ENCODE measurements around the gene C22orf31. TPM values are rescaled to one million over a fixed set of nuclear protein-coding genes. Genes with fewer than 3 reads are reported as not detected.

The C22orf31 gene
- total RNA-seq, 1 experiment from 2014 or later = not detected

DNA sequence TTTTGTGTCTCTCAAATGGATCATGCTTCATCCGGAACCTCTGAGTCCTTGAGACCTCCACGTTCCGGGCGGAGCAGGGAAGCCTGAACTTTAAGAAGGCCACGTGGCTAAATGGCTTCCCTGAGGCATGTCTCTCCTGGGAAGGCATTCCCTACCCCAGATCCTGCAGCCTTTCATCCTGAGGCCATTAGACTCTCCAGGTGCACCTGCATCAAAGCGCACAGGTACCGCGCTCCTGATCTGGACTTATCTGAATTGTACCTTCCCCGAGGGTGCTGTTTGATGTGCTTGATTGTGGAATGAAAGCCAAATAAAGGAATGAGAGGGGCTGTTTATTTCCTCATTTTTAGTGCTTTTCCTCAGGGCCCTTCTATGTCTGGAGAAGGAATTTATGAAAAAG, 22.5 kb downstream of the C22orf31 start:
- no peak overlapping the region for H3K4me2 ChIP-seq (ENCODE audit: low read length)
- H3K4me1 ChIP-seq (ENCODE audit: control insufficient read depth in 1 of 2, insufficient read depth in 2 of 2, low read length in 2 of 2) = peaks cover 25 to 34% of the 10 kb centered on the region in 2 experiments
- DNase-seq (ENCODE audit: low read depth, low spot score) (no peak), ATAC-seq (no peak)
- ChIA-PET CTCF (interaction anchor here (1.2 to 5.2 kb wide), 10 partner anchors 8 to 249 kb away, joined by 3 to 80 read pairs (median 14); partner anchors contain the start of genes XBP1 and ZNRF3), RAD21 (ENCODE audit: low non-redundant PET in 1 of 2, low total read pairs in 2 of 2, uncharacterized antibody in 2 of 2, unreplicated experiment in 2 of 2) (interaction anchor here (0.7 to 1.9 kb wide), 5 partner anchors 9 to 195 kb away, joined by 3 to 6 read pairs (median 3); partner anchors contain the start of gene ZNRF3 (in 1 of the 2)), POLR2A (interaction anchor here (2.7 kb wide), 1 partner anchor 240 kb away, joined by 10 read pairs; the partner anchor contains the start of gene XBP1)
- no peaks in the 10 kb centered on the region for H3K27me3 ChIP-seq (ENCODE audit: insufficient read depth, low read length)
- peaks cover 22% of the 10 kb centered on the region; the same call in 1 of the 2 replicates for H3K79me2 ChIP-seq (ENCODE audit: insufficient read depth, low read length)
- no peak overlapping the region for H3K4me3 ChIP-seq (replicated peaks in 1 of 2; ENCODE audit: low read depth in 1 of 2, low read length in 2 of 2)
- no peak overlapping the region for H2AFZ ChIP-seq (ENCODE audit: low read depth, low read length, poor library complexity, severe bottlenecking)
- no peak overlapping the region for H3K9ac ChIP-seq (ENCODE audit: low read length)
- no peak overlapping the region for H3K27ac ChIP-seq (ENCODE audit: low read depth, low read length)
- H3K9me2 ChIP-seq (ENCODE audit: insufficient read depth) = no peaks in the 10 kb centered on the region
- peaks cover 6% of the 10 kb centered on the region in 2 experiments; a peak in 2 of 4 replicates for H3K36me3 ChIP-seq (ENCODE audit: control insufficient read depth in 1 of 2, insufficient read depth in 2 of 2, low read length in 2 of 2)
- TF ChIP-seq TCF7L2 (IDR thresholded peaks at IDR 0.05; ENCODE audit: borderline replicate concordance, extremely low read depth, insufficient read depth, insufficient read length) (peak; percentile 49), ZNF274 (IDR thresholded peaks at IDR 0.05; ENCODE audit: low read depth, low read length) (no peak)
- H4K20me1 ChIP-seq (ENCODE audit: insufficient read depth) = no peaks in the 10 kb centered on the region
- intact Hi-C loops (cut with micrococcal nuclease) = no loop called here
- H3K9me3 ChIP-seq (ENCODE audit: control insufficient read depth in 1 of 2, insufficient read depth in 1 of 2, low read depth in 1 of 2, low read length in 2 of 2) = no peaks in the 10 kb centered on the region
- BruUV-seq (replicated peaks) = no TSS peak

DNA sequence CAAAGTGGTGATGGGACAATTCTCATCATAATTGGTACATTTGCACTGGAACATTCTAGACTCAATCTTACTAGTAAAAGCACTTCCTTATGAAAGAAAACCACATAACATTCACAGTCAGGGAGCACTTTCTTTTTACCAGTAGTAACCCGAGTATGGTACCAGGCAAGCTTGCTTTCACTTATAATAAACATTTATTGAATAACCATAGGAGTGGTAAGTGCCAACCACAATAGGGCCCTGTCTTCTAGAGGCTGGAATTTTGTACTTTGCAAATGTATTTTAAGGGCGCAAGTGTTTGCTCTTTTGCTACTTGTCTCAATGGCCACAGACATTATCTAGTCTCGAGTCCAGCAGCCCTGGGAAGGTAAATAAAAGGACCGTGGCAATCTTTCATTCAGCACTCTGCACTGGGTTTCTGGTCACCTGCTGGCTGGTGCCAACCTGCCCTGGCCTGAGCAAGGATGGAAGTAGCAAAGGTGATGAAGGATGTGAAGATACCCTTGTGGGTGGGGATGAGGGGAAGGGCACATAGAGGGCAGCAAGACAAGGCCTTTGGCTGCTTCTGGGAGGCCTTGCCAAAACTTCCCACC, 24.2 kb downstream of the C22orf31 start:
- no peak overlapping the region for H3K27ac ChIP-seq (ENCODE audit: low read depth, low read length)
- DNase-seq (ENCODE audit: low read depth, low spot score) = no peak
- no peak overlapping the region for H2AFZ ChIP-seq (ENCODE audit: low read depth, low read length, poor library complexity, severe bottlenecking)
- no peaks in the 10 kb centered on the region for H4K20me1 ChIP-seq (ENCODE audit: insufficient read depth)
- no peak for ATAC-seq
- H3K9me2 ChIP-seq (ENCODE audit: insufficient read depth) = no peaks in the 10 kb centered on the region
- peaks cover 27% of the 10 kb centered on the region; the same call in 1 of the 2 replicates for H3K79me2 ChIP-seq (ENCODE audit: insufficient read depth, low read length)
- BruUV-seq (replicated peaks) = no TSS peak
- H3K36me3 ChIP-seq (ENCODE audit: control insufficient read depth in 1 of 2, insufficient read depth in 2 of 2, low read length in 2 of 2) = no peaks in the 10 kb centered on the region
- CTCF ChIA-PET = interaction anchor here (2.7 to 5.2 kb wide), 2 partner anchors 181 to 182 kb away, joined by 10 to 80 read pairs; no protein-coding TSS in a partner anchor
- intact Hi-C loops (cut with micrococcal nuclease) = no loop called here
- peaks cover 42 to 50% of the 10 kb centered on the region in 2 experiments for H3K4me1 ChIP-seq (ENCODE audit: control insufficient read depth in 1 of 2, insufficient read depth in 2 of 2, low read length in 2 of 2)
- RAD21 ChIA-PET (ENCODE audit: low non-redundant PET in 1 of 2, low total read pairs in 2 of 2, uncharacterized antibody in 2 of 2, unreplicated experiment in 2 of 2) = no interaction called here
- H3K27me3 ChIP-seq (ENCODE audit: insufficient read depth, low read length) = no peaks in the 10 kb centered on the region
- H3K4me2 ChIP-seq (ENCODE audit: low read length) = no peak overlapping the region
- H3K9me3 ChIP-seq (ENCODE audit: control insufficient read depth in 1 of 2, insufficient read depth in 1 of 2, low read depth in 1 of 2, low read length in 2 of 2) = no peaks in the 10 kb centered on the region
- no peak overlapping the region for H3K4me3 ChIP-seq (replicated peaks in 1 of 2; ENCODE audit: low read depth in 1 of 2, low read length in 2 of 2)
- no peak overlapping the region for H3K9ac ChIP-seq (ENCODE audit: low read length)
- POLR2A ChIA-PET = no interaction called here
- TF ChIP-seq, protein P1, sequence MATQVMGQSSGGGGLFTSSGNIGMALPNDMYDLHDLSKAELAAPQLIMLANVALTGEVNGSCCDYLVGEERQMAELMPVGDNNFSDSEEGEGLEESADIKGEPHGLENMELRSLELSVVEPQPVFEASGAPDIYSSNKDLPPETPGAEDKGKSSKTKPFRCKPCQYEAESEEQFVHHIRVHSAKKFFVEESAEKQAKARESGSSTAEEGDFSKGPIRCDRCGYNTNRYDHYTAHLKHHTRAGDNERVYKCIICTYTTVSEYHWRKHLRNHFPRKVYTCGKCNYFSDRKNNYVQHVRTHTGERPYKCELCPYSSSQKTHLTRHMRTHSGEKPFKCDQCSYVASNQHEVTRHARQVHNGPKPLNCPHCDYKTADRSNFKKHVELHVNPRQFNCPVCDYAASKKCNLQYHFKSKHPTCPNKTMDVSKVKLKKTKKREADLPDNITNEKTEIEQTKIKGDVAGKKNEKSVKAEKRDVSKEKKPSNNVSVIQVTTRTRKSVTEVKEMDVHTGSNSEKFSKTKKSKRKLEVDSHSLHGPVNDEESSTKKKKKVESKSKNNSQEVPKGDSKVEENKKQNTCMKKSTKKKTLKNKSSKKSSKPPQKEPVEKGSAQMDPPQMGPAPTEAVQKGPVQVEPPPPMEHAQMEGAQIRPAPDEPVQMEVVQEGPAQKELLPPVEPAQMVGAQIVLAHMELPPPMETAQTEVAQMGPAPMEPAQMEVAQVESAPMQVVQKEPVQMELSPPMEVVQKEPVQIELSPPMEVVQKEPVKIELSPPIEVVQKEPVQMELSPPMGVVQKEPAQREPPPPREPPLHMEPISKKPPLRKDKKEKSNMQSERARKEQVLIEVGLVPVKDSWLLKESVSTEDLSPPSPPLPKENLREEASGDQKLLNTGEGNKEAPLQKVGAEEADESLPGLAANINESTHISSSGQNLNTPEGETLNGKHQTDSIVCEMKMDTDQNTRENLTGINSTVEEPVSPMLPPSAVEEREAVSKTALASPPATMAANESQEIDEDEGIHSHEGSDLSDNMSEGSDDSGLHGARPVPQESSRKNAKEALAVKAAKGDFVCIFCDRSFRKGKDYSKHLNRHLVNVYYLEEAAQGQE (IDR thresholded peaks at IDR 0.05; ENCODE audit: low read depth) = no peak
- TF ChIP-seq CBX3 (IDR thresholded peaks at IDR 0.05; ENCODE audit: low read depth) = no peak
- no peak for TF ChIP-seq SRF (IDR thresholded peaks at IDR 0.05; ENCODE audit: low read depth)
- TF ChIP-seq, protein P2, sequence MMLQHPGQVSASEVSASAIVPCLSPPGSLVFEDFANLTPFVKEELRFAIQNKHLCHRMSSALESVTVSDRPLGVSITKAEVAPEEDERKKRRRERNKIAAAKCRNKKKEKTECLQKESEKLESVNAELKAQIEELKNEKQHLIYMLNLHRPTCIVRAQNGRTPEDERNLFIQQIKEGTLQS (IDR thresholded peaks at IDR 0.05) = no peak
- no peak for TF ChIP-seq EGR1 (IDR thresholded peaks at IDR 0.05; ENCODE audit: low read depth)
- TF ChIP-seq POLR2AphosphoS5 (IDR thresholded peaks at IDR 0.05; ENCODE audit: low read depth, low read length) = no peak
- TF ChIP-seq, protein P3, sequence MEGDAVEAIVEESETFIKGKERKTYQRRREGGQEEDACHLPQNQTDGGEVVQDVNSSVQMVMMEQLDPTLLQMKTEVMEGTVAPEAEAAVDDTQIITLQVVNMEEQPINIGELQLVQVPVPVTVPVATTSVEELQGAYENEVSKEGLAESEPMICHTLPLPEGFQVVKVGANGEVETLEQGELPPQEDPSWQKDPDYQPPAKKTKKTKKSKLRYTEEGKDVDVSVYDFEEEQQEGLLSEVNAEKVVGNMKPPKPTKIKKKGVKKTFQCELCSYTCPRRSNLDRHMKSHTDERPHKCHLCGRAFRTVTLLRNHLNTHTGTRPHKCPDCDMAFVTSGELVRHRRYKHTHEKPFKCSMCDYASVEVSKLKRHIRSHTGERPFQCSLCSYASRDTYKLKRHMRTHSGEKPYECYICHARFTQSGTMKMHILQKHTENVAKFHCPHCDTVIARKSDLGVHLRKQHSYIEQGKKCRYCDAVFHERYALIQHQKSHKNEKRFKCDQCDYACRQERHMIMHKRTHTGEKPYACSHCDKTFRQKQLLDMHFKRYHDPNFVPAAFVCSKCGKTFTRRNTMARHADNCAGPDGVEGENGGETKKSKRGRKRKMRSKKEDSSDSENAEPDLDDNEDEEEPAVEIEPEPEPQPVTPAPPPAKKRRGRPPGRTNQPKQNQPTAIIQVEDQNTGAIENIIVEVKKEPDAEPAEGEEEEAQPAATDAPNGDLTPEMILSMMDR (IDR thresholded peaks at IDR 0.05 in 2 of 3, conservative IDR thresholded peaks at IDR 0.05 in 1 of 3; ENCODE audit: borderline replicate concordance in 1 of 3, insufficient read depth in 1 of 3, low read depth in 2 of 3, low read length in 2 of 3) = no peak
- no peak for TF ChIP-seq ZFX (IDR thresholded peaks at IDR 0.05)
- TF ChIP-seq ELF1 (IDR thresholded peaks at IDR 0.05; ENCODE audit: borderline replicate concordance, low read depth) = no peak
- no peak for TF ChIP-seq CEBPB (IDR thresholded peaks at IDR 0.05; ENCODE audit: low read depth)
- no peak for TF ChIP-seq POLR2A (IDR thresholded peaks at IDR 0.05; ENCODE audit: borderline replicate concordance, extremely low read depth, insufficient read depth, insufficient read length)
- TF ChIP-seq YY1 (IDR thresholded peaks at IDR 0.05; ENCODE audit: extremely low read depth, insufficient replicate concordance, low read depth, low read length) = no peak

All from HCT116 (cell line).